ENCODE results near the gene DNAAF9.
"Not testable (repeated sequence)": the region's sequence is repeated elsewhere in the genome, so short reads cannot be mapped to it uniquely, and the experiment has no call there.

- TF ChIP-seq CTCF (IDR thresholded peaks at IDR 0.05; ENCODE audit: low read depth, low read length); POLR2A (IDR thresholded peaks at IDR 0.05; ENCODE audit: extremely low read depth, insufficient read length); MYC (IDR thresholded peaks at IDR 0.05; ENCODE audit: low read depth, low read length): not testable (repeated sequence)
Measured at GRCh38 chr20:3426766-3427165, 19.3 kb upstream of the DNAAF9 start.

Measured in NB4 (cell line).